ENCODE data around the gene KCNH8. TPM values are rescaled to one million over a fixed set of nuclear protein-coding genes. Genes with fewer than 3 reads are reported as not detected.

KCNH8 gene
- total and polyA plus RNA-seq, 10 of the 15 experiments (the other 5 are each of a cell fraction or from before 2014, with no cell fraction given) = under 0.01 to 0.18 (median 0.07) TPM; not detected in 2

GRCh38 chr3:19273091-19273490, 124.8 kb downstream of the KCNH8 start:
- in situ Hi-C loops (cut with MboI) = no loop called here
- H3K36me3 ChIP-seq (ENCODE audit: control insufficient read depth in 2 of 2, insufficient read depth in 2 of 2, low read length in 1 of 2) = no peaks in the 10 kb centered on the region
- H3K79me2 ChIP-seq (ENCODE audit: control insufficient read depth, insufficient read depth, low read length) = no peaks in the 10 kb centered on the region
- ATAC-seq (no peak), FAIRE-seq (no peak), DNase-seq (ENCODE audit: low read depth, low spot score) (no peak)
- H4K20me1 ChIP-seq (ENCODE audit: control insufficient read depth, insufficient read depth) = no peaks in the 10 kb centered on the region
- ChIA-PET RAD21 (ENCODE audit: unreplicated experiment) (no interaction called here), POLR2A (no interaction called here), CTCF (no interaction called here), SMC1A (ENCODE audit: uncharacterized antibody, unreplicated experiment) (no interaction called here)
- no peak overlapping the region for H3K4me3 ChIP-seq
- no peak overlapping the region for H2AFZ ChIP-seq (ENCODE audit: control insufficient read depth, low read depth, low read length)
- 0% methylated on average over 1 of the region's 1 CpG for WGBS (ENCODE audit: insufficient coverage, insufficient replicate concordance, low lambda C conversion rate, missing lambda C conversion rate)
- no peak overlapping the region for H3K27ac ChIP-seq (ENCODE audit: control insufficient read depth, insufficient read depth)
- no TSS peak for BruUV-seq (replicated peaks)
- intact Hi-C loops (cut with micrococcal nuclease; ENCODE audit: unreplicated experiment) = no loop called here
- H3K9me3 ChIP-seq (replicated peaks; ENCODE audit: control insufficient read depth, insufficient read depth, low read length) = no peaks in the 10 kb centered on the region
- H3K4me2 ChIP-seq (ENCODE audit: control insufficient read depth, insufficient read depth) = no peak overlapping the region
- H3K9ac ChIP-seq (ENCODE audit: control insufficient read depth, insufficient read depth, low read length) = no peak overlapping the region
- H3K4me1 ChIP-seq (ENCODE audit: control insufficient read depth, insufficient read depth, low read length) = no peaks in the 10 kb centered on the region
- peaks cover 0 to 2% of the 10 kb centered on the region in 2 experiments; a peak in 2 of 4 replicates for H3K27me3 ChIP-seq (replicated peaks in 1 of 2; ENCODE audit: control insufficient read depth in 2 of 2, insufficient read depth in 2 of 2, low read length in 1 of 2)
- TF ChIP-seq PRDM15 (CRISPR knock-in tag; IDR thresholded peaks at IDR 0.05) = no peak
- TF ChIP-seq IRF4 (IDR thresholded peaks at IDR 0.05; ENCODE audit: low read depth, low read length) = no peak
- no peak for TF ChIP-seq BMI1 (IDR thresholded peaks at IDR 0.05; ENCODE audit: borderline replicate concordance)
- TF ChIP-seq ZNF384 (IDR thresholded peaks at IDR 0.05; ENCODE audit: borderline replicate concordance, low read depth, low read length) = no peak
- TF ChIP-seq, protein P1, sequence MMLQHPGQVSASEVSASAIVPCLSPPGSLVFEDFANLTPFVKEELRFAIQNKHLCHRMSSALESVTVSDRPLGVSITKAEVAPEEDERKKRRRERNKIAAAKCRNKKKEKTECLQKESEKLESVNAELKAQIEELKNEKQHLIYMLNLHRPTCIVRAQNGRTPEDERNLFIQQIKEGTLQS (IDR thresholded peaks at IDR 0.05; ENCODE audit: borderline replicate concordance, extremely low read depth, low read depth, low read length) = no peak
- no peak for TF ChIP-seq HDGF (IDR thresholded peaks at IDR 0.05)
- TF ChIP-seq KDM1A (IDR thresholded peaks at IDR 0.05; ENCODE audit: borderline replicate concordance) = no peak
- TF ChIP-seq, protein P2, sequence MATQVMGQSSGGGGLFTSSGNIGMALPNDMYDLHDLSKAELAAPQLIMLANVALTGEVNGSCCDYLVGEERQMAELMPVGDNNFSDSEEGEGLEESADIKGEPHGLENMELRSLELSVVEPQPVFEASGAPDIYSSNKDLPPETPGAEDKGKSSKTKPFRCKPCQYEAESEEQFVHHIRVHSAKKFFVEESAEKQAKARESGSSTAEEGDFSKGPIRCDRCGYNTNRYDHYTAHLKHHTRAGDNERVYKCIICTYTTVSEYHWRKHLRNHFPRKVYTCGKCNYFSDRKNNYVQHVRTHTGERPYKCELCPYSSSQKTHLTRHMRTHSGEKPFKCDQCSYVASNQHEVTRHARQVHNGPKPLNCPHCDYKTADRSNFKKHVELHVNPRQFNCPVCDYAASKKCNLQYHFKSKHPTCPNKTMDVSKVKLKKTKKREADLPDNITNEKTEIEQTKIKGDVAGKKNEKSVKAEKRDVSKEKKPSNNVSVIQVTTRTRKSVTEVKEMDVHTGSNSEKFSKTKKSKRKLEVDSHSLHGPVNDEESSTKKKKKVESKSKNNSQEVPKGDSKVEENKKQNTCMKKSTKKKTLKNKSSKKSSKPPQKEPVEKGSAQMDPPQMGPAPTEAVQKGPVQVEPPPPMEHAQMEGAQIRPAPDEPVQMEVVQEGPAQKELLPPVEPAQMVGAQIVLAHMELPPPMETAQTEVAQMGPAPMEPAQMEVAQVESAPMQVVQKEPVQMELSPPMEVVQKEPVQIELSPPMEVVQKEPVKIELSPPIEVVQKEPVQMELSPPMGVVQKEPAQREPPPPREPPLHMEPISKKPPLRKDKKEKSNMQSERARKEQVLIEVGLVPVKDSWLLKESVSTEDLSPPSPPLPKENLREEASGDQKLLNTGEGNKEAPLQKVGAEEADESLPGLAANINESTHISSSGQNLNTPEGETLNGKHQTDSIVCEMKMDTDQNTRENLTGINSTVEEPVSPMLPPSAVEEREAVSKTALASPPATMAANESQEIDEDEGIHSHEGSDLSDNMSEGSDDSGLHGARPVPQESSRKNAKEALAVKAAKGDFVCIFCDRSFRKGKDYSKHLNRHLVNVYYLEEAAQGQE (IDR thresholded peaks at IDR 0.05; ENCODE audit: low read depth, low read length) = no peak
- TF ChIP-seq EED (IDR thresholded peaks at IDR 0.05; ENCODE audit: low read depth) = no peak
- no peak for TF ChIP-seq ETV6 (conservative IDR thresholded peaks at IDR 0.05 in 1 of 2, IDR thresholded peaks at IDR 0.05 in 1 of 2; ENCODE audit: borderline replicate concordance in 1 of 2, low read depth in 1 of 2)
- TF ChIP-seq, protein P3, sequence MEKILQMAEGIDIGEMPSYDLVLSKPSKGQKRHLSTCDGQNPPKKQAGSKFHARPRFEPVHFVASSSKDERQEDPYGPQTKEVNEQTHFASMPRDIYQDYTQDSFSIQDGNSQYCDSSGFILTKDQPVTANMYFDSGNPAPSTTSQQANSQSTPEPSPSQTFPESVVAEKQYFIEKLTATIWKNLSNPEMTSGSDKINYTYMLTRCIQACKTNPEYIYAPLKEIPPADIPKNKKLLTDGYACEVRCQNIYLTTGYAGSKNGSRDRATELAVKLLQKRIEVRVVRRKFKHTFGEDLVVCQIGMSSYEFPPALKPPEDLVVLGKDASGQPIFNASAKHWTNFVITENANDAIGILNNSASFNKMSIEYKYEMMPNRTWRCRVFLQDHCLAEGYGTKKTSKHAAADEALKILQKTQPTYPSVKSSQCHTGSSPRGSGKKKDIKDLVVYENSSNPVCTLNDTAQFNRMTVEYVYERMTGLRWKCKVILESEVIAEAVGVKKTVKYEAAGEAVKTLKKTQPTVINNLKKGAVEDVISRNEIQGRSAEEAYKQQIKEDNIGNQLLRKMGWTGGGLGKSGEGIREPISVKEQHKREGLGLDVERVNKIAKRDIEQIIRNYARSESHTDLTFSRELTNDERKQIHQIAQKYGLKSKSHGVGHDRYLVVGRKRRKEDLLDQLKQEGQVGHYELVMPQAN (conservative IDR thresholded peaks at IDR 0.05) = no peak
